GM10847 (cell line): ENCODE results near the gene GPR139.

ENCODE experiments used
- POLR2A ChIP-seq: IDR thresholded peaks from 2 replicates; pipeline ENCODE4 v1.6.1; 2011; ENCODE audit not compliant: insufficient read length; ENCODE audit errors: extremely low read depth

The GPR139 gene

DNA sequence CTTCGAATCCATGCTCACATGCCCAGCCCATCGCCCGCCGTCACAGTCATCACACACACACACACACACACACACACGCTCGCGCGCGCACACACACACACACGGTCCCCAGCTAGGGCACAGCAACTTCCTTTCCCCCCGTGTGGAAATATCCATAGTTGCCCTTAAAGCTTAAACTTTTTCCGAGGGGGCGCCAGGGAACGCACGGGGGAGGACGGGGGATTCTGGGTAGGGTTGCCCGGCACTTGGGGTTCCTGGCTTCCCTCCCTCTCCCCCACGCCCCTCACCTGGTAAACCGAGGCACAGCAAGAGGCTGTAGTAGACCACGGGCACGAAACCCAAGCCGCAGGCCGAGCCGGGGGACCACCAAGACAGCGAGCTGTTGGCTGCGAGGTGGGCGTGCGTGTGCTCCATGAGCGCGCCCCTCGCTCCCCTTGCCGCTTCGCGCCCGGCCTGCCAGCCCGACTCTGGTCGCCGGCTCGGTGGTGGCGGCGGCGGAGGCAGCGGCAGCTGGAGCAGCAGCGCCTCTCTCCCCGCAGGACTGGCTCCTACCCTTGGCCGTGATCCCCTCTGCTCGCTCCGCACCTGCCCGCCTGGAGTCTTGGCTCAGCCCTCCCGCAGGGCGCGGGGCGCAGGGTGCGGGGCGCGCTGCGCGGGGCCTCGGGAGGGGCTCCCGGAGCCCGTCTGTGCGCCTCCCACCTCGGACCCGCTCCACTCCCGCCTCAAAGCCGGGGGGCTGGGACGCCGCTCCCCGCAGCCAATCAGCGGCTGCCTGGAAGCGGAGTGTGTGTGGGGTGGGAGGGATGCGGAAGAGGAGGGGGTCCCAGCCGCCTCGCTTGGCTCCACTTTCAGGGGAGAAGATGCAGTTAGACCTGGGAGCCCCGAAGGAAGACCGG, at the start of gene GPR139:
TSS of gene GPR139 (minus strand) at position 688 of the 896 bp plus-strand sequence. CDS start at position 414, 274 bp downstream.
- no peak for TF ChIP-seq POLR2A

- TF ChIP-seq POLR2A = no peak
Measured at GRCh38 chr16:20122011-20122410, 48.3 kb upstream of the GPR139 start.

DNA sequence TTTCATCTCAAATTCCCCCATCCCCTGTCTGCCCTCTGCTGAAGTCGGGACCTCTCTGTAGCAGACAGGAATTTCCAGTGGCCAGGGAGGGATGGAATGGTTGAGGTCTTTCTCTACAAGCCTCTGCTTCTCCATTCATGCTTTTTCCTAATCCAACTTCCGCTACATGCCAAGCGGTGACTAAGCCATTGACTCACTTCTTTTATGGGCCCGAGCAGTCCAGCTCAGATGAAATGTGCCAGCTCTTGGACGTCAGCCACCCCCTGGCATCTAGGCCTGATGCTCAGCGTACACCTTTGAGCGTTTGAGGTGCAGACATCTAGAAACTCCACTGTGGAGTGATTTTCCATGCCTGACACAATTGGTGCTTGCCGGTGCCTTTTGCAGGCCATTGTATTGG, 40.7 kb upstream of the GPR139 start:
- TF ChIP-seq POLR2A = no peak

GRCh38 chr16:20111143-20111542, 37.5 kb upstream of the GPR139 start:
- TF ChIP-seq POLR2A = no peak

DNA sequence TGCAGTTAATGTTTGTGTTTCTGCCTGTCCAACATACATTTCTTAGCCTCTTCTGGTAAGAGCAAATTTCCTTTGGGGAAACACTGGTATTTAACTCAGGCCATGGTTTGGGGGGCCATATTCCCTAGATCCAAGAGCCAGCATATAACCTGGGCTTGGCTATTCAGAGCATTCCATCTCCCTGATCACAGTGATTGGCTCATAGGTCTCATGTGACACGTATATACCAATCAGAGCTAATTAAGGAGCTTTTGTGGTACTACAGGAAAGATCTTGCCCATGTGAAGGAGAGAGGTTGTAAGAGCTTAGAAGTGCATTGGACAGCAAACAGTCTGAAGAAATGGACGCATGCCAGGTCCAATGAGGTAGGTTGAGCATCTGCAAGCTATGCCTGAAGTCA, 33.4 kb upstream of the GPR139 start:
- TF ChIP-seq POLR2A = no peak

DNA sequence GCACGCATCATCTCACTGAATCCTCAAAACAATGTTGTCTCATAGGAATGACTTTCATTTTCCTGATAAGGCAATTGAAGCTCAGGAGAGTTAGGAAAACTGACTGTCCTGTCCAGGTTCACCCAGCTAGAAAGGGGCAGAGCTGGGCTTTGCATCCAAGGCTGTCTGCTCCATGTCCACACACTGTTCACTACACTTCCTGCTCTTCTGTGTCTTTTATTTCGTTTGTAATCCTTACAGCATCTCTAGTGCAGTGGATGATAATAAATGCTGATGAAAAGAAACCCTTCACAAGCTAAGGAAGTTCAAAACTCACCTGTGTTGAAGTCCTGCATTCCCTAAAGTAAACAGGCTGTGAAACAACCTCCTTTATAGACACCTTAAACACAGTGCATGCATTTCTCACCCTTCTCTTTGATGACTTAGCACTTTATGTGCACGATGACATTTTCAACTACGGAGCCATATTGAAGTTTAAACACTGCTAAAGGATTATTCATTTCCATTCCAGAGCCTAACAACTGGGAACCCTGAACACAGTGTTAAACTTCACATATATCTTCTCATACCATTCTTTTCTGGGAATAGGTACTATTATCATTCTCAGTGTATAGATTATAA, 31.0 kb upstream of the GPR139 start:
- no peak for TF ChIP-seq POLR2A

GRCh38 chr16:20102521-20102920, 28.8 kb upstream of the GPR139 start:
- no peak for TF ChIP-seq POLR2A

- TF ChIP-seq POLR2A = no peak
Measured at GRCh38 chr16:20102021-20102420, 28.3 kb upstream of the GPR139 start.

GRCh38 chr16:20099375-20099774, 25.7 kb upstream of the GPR139 start:
- no peak for TF ChIP-seq POLR2A

- TF ChIP-seq POLR2A = no peak
Measured at GRCh38 chr16:20094157-20094556, 20.5 kb upstream of the GPR139 start.

- no peak for TF ChIP-seq POLR2A
Measured at GRCh38 chr16:20089246-20089965, 15.7 kb upstream of the GPR139 start.

- TF ChIP-seq POLR2A = no peak
Measured at GRCh38 chr16:20084624-20085226, 11.0 kb upstream of the GPR139 start.

GRCh38 chr16:20079106-20079505, 5.4 kb upstream of the GPR139 start:
- TF ChIP-seq POLR2A = no peak

DNA sequence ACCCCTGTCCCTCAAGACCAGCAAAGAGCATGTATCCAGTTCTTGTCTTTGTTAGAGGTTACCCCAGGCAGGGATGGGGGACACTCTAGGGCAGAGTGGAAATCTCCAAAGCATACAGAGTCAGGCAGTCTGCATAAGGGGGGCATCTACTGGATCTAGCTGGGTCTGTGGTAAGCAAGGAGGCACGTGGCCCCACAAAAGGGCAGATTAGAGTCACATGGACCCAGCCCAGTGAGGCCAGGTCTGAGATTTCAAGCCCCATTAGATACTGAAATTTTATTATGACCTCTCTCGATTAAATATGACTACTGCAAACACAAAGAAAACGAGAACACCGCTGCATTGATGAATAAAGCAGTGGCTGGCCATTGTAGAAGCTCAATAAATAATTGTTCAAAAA, 1.6 kb upstream of the GPR139 start:
- TF ChIP-seq POLR2A = no peak
